Ascending aorta (tissue), 2 donors: ENCODE data around the gene CYP46A1. TPM values are rescaled to one million over a fixed set of nuclear protein-coding genes. Genes with fewer than 3 reads are reported as not detected.

ENCODE experiments used
- DNase-seq, 2 donors: peaks; one replicate each; pipeline ENCODE4 v3.0.0-alpha.2; 2019; ENCODE audit warnings: low spot score in 2 of 2
- H3K27ac ChIP-seq, 2 donors: fragments of 200-600 bp; sonication (generic); one replicate each; pipeline ENCODE4 v1.5.1; 2016 to 2017; ENCODE audit warnings: mild to moderate bottlenecking in 1 of 2
- H3K27me3 ChIP-seq: fragments of 200-600 bp; sonication (generic); one replicate; pipeline ENCODE4 v1.5.1; 2017
- H3K36me3 ChIP-seq, 2 donors: fragments of 200-600 bp; sonication (generic); one replicate each; pipeline ENCODE4 v1.5.1; 2016
- H3K4me1 ChIP-seq, 2 donors: fragments of 200-600 bp; sonication (generic); one replicate each; pipeline ENCODE4 v1.5.1; 2016 to 2017; ENCODE audit warnings: mild to moderate bottlenecking in 1 of 2
- H3K4me3 ChIP-seq, 2 donors: fragments of 200-600 bp; sonication (generic); one replicate each; pipeline ENCODE4 v1.5.1; 2016 to 2017; ENCODE audit warnings: mild to moderate bottlenecking in 1 of 2
- H3K9me3 ChIP-seq, 2 donors: fragments of 200-600 bp; sonication (generic); one replicate each; pipeline ENCODE4 v1.5.1; 2016
- intact Hi-C: fragments of 100-400 bp; cut with DNase I; formaldehyde crosslinking; loops from one replicate; pipeline ENCODE4 v1.15.1; 2023
- total RNA-seq: library from RNA; depleted of rRNA; stranded (reverse); fragments of >200 nt; gene quantifications from one replicate; pipeline ENCODE4 v1.1.0, GENCODE V29; 2016
- TF ChIP-seq, protein P1 (sequence below), 3 experiments: fragments of 200-600 bp in 2 of 3; fragments of 450-650 bp in 1 of 3; sonication (generic) in 2 of 3; IDR thresholded peaks; one replicate each; pipeline ENCODE4 v1.5.1; 2016 to 2019; ENCODE audit warnings: antibody characterized with exemption in 3 of 3, mild to moderate bottlenecking in 1 of 3, moderate library complexity in 1 of 3

CYP46A1 gene
- total RNA-seq, 1 donor from 2014 or later, result not detected

DNA sequence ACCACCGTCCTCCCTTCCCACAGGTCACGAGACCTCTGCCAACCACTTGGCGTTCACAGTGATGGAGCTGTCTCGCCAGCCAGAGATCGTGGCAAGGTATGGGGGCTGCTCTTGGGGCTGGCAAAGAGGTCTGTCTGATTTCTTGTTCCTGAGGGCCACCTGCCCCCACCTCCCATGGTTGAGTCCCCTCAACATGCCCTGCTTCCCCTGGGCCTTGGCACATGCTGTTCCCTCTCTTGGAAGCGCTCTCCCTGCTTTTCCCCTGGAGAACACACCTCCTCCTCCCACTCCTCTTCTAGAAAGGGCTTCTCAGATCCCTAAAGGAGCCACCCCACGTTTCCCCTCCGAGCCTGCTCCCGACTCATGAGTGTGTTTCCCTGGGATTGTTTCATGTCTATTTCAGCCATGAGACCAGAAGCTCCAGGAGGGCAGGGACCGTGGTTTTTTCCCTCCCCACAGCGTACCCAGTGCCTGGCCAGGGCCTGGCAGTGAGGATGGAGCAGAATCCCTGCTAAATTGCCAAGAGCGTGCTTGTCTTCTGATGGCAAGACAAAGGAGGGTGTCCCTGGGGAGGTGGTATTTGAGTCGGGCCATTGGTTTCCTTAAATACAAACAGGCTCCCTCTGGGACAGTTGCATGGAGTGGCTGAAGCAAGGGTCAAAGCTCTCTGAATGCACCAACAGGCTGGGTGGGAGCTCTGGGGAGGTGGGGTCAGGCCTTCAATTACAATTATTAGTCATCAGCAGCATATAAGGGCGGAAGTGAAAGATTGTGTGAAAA is 34.1 kb downstream of the CYP46A1 start:
- Histone ChIP-seq H3K9me3 (no peaks in the 10 kb centered on the region), H3K4me1 (no peaks in the 10 kb centered on the region), H3K36me3 (no peaks in the 10 kb centered on the region), H3K27me3 (no peaks in the 10 kb centered on the region), H3K4me3 (no peak overlapping the region), H3K27ac (no peak overlapping the region)
- intact Hi-C loops, result no loop called here
- TF ChIP-seq, protein P1, sequence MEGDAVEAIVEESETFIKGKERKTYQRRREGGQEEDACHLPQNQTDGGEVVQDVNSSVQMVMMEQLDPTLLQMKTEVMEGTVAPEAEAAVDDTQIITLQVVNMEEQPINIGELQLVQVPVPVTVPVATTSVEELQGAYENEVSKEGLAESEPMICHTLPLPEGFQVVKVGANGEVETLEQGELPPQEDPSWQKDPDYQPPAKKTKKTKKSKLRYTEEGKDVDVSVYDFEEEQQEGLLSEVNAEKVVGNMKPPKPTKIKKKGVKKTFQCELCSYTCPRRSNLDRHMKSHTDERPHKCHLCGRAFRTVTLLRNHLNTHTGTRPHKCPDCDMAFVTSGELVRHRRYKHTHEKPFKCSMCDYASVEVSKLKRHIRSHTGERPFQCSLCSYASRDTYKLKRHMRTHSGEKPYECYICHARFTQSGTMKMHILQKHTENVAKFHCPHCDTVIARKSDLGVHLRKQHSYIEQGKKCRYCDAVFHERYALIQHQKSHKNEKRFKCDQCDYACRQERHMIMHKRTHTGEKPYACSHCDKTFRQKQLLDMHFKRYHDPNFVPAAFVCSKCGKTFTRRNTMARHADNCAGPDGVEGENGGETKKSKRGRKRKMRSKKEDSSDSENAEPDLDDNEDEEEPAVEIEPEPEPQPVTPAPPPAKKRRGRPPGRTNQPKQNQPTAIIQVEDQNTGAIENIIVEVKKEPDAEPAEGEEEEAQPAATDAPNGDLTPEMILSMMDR (IDR thresholded peaks at IDR 0.05), result no peak
- DNase-seq, result no peak

DNA sequence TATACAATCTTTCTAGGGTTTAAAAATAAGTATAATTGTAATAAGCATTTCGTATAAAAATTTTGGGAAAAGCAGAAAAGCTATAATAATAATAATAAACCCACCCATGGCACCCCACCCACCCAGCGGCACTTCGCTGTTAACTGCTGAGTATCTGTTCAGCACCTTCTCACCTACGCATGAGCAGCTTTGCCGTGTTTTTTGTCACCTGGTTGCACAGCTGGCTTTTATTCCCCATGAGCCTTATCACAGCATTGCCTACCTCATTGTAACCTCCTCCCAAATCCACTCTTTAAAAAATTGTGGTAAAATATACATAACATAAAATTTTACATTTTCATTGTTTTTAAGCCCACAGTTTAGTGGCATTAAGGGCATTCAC is 34.7 kb downstream of the CYP46A1 start:
- TF ChIP-seq, protein P1 (IDR thresholded peaks at IDR 0.05), result no peak
- H3K9me3 ChIP-seq, result no peaks in the 10 kb centered on the region
- intact Hi-C loops, result no loop called here
- H3K27me3 ChIP-seq, result no peaks in the 10 kb centered on the region
- H3K36me3 ChIP-seq, result no peaks in the 10 kb centered on the region
- H3K4me3 ChIP-seq, result no peak overlapping the region
- H3K27ac ChIP-seq, result no peak overlapping the region
- no peak for DNase-seq
- H3K4me1 ChIP-seq, result no peaks in the 10 kb centered on the region

DNA sequence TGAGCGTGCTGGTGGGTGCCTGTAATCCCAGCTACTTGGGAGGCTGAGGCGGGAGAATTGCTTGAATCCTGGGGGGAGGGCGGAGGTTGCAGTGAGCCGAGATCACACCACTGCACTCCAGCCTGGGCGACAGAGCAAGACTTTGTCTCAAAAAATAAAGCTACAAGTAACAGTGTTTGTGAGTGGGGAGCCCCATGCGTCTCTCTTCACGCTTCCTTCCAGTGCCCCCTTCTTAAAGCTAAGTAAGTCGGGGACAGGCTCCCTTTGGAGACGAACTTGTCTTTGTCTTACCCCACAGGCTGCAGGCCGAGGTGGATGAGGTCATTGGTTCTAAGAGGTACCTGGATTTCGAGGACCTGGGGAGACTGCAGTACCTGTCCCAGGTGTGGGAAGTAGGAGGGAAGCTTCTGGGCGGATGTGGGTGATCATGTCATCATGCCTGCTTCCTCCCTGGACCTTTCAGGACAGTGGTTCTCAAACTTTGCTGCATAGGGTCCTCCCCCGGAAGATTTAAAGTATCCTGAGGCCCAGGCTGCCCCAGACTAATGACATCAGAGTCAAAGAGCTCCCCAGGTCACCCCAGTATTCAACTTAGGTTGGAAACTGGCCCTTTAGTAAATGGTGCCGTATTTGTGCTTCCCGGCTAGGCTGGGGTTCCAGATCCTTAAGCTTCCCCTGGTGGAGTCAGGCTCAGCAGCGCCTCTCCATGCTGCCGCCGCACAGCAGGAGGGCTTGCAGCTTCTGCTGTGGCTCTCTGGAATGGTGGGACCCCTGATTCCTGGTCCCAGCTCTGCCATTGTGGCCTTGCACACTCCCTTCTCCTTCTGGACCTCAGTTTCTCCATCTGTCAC is 37.1 kb downstream of the CYP46A1 start:
- TF ChIP-seq, protein P1 (IDR thresholded peaks at IDR 0.05), result no peak
- Histone ChIP-seq H3K27ac (no peak overlapping the region), H3K4me1 (no peaks in the 10 kb centered on the region), H3K36me3 (no peaks in the 10 kb centered on the region), H3K27me3 (no peaks in the 10 kb centered on the region), H3K4me3 (no peak overlapping the region), H3K9me3 (no peaks in the 10 kb centered on the region)
- intact Hi-C loops, result no loop called here
- DNase-seq, result no peak

DNA sequence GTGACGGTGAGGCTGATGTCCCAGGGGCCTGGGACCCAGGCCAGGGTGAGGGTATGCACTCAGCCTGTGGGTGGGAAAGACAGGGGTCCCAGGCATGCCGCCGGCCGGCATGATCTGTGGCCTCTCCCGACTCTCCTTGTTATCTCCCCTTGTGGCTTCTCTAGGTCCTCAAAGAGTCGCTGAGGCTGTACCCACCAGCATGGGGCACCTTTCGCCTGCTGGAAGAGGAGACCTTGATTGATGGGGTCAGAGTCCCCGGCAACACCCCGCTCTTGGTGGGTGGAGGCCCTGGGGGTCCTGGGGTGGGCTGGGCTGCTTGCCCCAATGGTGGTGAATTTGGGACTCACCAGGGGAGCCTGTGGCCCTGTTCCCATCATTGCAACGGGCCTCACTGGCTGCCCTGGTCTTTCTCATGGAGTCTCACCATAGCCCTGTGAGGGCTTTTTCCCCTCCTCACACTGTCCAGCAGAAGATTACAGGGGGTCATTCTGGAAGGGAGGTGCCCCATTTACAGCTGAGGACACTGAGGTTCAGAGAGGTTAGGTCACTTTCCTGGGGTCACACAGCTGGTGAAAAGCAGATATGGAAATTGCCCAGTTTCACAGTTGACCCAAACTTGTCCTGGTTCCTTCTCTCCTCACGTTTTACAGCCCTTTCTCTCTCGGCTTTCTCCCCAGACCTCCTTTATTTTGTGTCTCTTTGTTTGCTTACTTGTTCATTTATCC is 37.9 kb downstream of the CYP46A1 start:
- intact Hi-C loops, result no loop called here
- H3K4me3 ChIP-seq, result no peak overlapping the region
- H3K27me3 ChIP-seq, result no peaks in the 10 kb centered on the region
- no peak overlapping the region for H3K27ac ChIP-seq
- no peaks in the 10 kb centered on the region for H3K4me1 ChIP-seq
- peak in 1 of 2 donors; percentile 48 for DNase-seq
- TF ChIP-seq, protein P1 (IDR thresholded peaks at IDR 0.05), result no peak
- H3K9me3 ChIP-seq, result no peaks in the 10 kb centered on the region
- H3K36me3 ChIP-seq, result no peaks in the 10 kb centered on the region

DNA sequence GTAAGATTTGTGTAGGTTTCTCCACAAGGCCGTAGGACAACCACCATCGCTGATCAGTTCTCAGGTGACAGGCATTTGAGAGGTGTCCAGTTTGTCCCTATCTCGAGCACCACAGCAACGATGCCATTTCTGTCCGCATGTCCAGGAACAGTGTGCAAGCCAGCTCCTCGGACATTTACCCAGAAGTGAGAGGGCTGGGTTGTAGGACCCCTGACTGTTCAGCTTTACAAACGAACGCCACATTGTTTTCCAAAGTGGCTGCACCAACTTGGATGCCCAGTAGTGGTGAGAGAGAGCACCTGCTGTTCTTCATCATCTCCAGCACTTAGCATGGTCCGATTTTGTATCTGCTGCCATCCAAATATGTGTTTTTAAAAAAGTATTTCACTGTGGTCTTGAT is 38.6 kb downstream of the CYP46A1 start:
- Histone ChIP-seq H3K4me1 (no peaks in the 10 kb centered on the region), H3K27me3 (no peaks in the 10 kb centered on the region), H3K4me3 (no peak overlapping the region), H3K36me3 (no peaks in the 10 kb centered on the region), H3K27ac (no peak overlapping the region), H3K9me3 (no peaks in the 10 kb centered on the region)
- TF ChIP-seq, protein P1 (IDR thresholded peaks at IDR 0.05), result no peak
- no peak for DNase-seq
- intact Hi-C loops, result no loop called here
